Measurements from ENCODE around the gene COX6B2. TPM values are rescaled to one million over a fixed set of nuclear protein-coding genes. Genes with fewer than 3 reads are reported as not detected.

COX6B2 gene
- total and polyA plus RNA-seq, 4 donors = not detected

DNA sequence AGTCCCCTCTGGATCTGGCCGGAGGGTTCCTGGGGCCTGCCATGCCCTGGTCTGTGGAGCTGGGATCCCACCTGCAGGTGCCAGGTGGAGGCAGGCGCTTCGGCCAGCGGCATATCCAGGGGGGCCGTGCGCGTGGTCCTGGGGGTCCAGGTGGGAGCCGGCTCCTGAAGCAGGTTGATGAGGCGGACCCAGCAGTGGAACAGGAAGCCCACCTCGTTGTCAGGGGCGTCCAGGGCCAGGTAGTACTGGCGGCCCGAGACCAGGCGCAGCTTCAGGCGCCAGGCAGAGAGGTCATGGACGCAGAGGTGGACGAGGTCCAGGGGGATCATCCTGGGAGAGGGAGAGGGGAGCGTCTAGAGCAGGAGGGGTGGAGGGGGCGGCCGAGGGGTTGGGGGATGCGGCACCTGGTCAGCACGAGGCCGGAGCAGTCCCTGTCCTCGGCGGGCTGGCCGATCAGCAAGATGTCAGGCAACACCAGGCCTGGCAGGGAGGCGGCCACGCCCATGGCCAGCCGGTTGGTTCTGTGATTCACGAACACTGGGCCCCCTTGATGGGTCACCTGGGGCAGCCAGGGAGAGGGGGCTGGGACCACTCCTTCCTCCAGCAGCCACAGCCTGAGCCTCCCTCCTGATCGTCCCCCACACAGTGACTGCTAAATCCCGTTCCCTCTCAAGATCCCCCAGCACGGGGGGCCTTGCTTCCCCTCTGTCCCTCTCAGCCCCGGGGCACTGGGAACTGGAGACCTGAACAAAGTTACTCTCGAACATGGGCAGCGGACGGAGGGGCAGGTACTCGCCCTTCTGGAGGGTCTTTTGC lies 7.9 kb upstream of the COX6B2 start:
- TF ChIP-seq, protein P1, sequence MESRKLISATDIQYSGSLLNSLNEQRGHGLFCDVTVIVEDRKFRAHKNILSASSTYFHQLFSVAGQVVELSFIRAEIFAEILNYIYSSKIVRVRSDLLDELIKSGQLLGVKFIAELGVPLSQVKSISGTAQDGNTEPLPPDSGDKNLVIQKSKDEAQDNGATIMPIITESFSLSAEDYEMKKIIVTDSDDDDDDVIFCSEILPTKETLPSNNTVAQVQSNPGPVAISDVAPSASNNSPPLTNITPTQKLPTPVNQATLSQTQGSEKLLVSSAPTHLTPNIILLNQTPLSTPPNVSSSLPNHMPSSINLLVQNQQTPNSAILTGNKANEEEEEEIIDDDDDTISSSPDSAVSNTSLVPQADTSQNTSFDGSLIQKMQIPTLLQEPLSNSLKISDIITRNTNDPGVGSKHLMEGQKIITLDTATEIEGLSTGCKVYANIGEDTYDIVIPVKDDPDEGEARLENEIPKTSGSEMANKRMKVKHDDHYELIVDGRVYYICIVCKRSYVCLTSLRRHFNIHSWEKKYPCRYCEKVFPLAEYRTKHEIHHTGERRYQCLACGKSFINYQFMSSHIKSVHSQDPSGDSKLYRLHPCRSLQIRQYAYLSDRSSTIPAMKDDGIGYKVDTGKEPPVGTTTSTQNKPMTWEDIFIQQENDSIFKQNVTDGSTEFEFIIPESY (IDR thresholded peaks at IDR 0.05) = no peak
- TF ChIP-seq EGR1 (IDR thresholded peaks at IDR 0.05; ENCODE audit: low read depth in 2 of 2) (no peak), FOXA1 (IDR thresholded peaks at IDR 0.05) (no peak), NR2F2 (IDR thresholded peaks at IDR 0.05) (no peak), HNF4A (conservative IDR thresholded peaks at IDR 0.05) (no peak), RXRA (IDR thresholded peaks at IDR 0.05) (no peak), TAF1 (conservative IDR thresholded peaks at IDR 0.05) (no peak), RAD21 (IDR thresholded peaks at IDR 0.05) (no peak), SP1 (IDR thresholded peaks at IDR 0.05) (no peak), GABPA (IDR thresholded peaks at IDR 0.05 in 1 of 2, conservative IDR thresholded peaks at IDR 0.05 in 1 of 2) (no peak), HNF4G (IDR thresholded peaks at IDR 0.05) (no peak), YY1 (IDR thresholded peaks at IDR 0.05) (no peak)
- TF ChIP-seq, protein P2, sequence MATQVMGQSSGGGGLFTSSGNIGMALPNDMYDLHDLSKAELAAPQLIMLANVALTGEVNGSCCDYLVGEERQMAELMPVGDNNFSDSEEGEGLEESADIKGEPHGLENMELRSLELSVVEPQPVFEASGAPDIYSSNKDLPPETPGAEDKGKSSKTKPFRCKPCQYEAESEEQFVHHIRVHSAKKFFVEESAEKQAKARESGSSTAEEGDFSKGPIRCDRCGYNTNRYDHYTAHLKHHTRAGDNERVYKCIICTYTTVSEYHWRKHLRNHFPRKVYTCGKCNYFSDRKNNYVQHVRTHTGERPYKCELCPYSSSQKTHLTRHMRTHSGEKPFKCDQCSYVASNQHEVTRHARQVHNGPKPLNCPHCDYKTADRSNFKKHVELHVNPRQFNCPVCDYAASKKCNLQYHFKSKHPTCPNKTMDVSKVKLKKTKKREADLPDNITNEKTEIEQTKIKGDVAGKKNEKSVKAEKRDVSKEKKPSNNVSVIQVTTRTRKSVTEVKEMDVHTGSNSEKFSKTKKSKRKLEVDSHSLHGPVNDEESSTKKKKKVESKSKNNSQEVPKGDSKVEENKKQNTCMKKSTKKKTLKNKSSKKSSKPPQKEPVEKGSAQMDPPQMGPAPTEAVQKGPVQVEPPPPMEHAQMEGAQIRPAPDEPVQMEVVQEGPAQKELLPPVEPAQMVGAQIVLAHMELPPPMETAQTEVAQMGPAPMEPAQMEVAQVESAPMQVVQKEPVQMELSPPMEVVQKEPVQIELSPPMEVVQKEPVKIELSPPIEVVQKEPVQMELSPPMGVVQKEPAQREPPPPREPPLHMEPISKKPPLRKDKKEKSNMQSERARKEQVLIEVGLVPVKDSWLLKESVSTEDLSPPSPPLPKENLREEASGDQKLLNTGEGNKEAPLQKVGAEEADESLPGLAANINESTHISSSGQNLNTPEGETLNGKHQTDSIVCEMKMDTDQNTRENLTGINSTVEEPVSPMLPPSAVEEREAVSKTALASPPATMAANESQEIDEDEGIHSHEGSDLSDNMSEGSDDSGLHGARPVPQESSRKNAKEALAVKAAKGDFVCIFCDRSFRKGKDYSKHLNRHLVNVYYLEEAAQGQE (IDR thresholded peaks at IDR 0.05) = no peak
- TF ChIP-seq, protein P3, sequence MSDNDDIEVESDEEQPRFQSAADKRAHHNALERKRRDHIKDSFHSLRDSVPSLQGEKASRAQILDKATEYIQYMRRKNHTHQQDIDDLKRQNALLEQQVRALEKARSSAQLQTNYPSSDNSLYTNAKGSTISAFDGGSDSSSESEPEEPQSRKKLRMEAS (IDR thresholded peaks at IDR 0.05) = no peak
- TF ChIP-seq, protein P4, sequence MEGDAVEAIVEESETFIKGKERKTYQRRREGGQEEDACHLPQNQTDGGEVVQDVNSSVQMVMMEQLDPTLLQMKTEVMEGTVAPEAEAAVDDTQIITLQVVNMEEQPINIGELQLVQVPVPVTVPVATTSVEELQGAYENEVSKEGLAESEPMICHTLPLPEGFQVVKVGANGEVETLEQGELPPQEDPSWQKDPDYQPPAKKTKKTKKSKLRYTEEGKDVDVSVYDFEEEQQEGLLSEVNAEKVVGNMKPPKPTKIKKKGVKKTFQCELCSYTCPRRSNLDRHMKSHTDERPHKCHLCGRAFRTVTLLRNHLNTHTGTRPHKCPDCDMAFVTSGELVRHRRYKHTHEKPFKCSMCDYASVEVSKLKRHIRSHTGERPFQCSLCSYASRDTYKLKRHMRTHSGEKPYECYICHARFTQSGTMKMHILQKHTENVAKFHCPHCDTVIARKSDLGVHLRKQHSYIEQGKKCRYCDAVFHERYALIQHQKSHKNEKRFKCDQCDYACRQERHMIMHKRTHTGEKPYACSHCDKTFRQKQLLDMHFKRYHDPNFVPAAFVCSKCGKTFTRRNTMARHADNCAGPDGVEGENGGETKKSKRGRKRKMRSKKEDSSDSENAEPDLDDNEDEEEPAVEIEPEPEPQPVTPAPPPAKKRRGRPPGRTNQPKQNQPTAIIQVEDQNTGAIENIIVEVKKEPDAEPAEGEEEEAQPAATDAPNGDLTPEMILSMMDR (IDR thresholded peaks at IDR 0.05; ENCODE audit: low read depth, low read length, missing input control) = no peak
- H3K27me3 ChIP-seq (ENCODE audit: control insufficient read depth in 4 of 4, insufficient read depth in 4 of 4, low read length in 3 of 4) = no peaks in the 10 kb centered on the region

DNA sequence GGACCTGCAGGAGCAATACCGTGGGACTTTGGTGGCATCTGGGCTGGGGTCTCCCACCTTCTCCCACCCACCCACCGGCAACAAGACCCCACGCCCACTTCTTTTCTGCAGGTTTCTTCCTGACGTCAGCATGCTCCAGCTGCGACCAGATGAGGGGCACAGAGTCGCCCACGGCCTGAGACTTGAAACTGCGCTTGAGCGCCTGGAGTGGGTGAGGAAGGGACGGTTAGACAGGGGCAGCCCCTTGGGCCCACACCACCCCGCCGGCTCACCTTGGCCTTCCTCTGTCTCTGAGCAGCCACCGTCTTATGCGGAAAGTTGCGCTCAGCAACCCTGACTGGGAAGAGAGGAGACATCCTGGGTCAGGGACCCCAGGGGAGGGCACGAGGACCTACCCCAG lies 6.4 kb upstream of the COX6B2 start:
- Histone ChIP-seq H3K36me3 (ENCODE audit: control insufficient read depth in 4 of 4, insufficient read depth in 3 of 4, low read depth in 1 of 4, low read length in 3 of 4) (no peaks in the 10 kb centered on the region), H3K27me3 (ENCODE audit: control insufficient read depth in 4 of 4, insufficient read depth in 4 of 4, low read length in 3 of 4) (no peaks in the 10 kb centered on the region), H3K4me3 (ENCODE audit: low read depth in 1 of 3, low read length in 3 of 3) (no peak overlapping the region), H3K9me3 (ENCODE audit: control insufficient read depth in 4 of 4, low read length in 3 of 4) (no peaks in the 10 kb centered on the region), H3K4me1 (ENCODE audit: control insufficient read depth in 4 of 4, insufficient read depth in 4 of 4, low read length in 3 of 4) (no peaks in the 10 kb centered on the region), H3K9ac (ENCODE audit: low read depth in 1 of 2, low read length in 2 of 2) (no peak overlapping the region), H3K27ac (ENCODE audit: low read depth in 1 of 2, low read length in 2 of 2) (no peak overlapping the region)
- DNase-seq (ENCODE audit: low spot score) = no peak
- TF ChIP-seq, protein P3 (IDR thresholded peaks at IDR 0.05) = no peak
- TF ChIP-seq GABPA (IDR thresholded peaks at IDR 0.05 in 1 of 2, conservative IDR thresholded peaks at IDR 0.05 in 1 of 2) (no peak), EGR1 (IDR thresholded peaks at IDR 0.05; ENCODE audit: low read depth in 2 of 2) (no peak), YY1 (IDR thresholded peaks at IDR 0.05) (no peak), SP1 (IDR thresholded peaks at IDR 0.05) (no peak), HNF4G (IDR thresholded peaks at IDR 0.05) (no peak), TAF1 (conservative IDR thresholded peaks at IDR 0.05) (no peak), RAD21 (IDR thresholded peaks at IDR 0.05) (no peak)
- 92% methylated on average over 16 of the region's 16 CpGs for WGBS

More for the DNA sequence above, 7.9 kb upstream of the COX6B2 start:
- no peaks in the 10 kb centered on the region for H3K36me3 ChIP-seq (ENCODE audit: control insufficient read depth in 4 of 4, insufficient read depth in 3 of 4, low read depth in 1 of 4, low read length in 3 of 4)
- no peak for DNase-seq (ENCODE audit: low spot score)
- H3K27ac ChIP-seq (ENCODE audit: low read depth in 1 of 2, low read length in 2 of 2) = no peak overlapping the region
- H3K4me3 ChIP-seq (ENCODE audit: low read depth in 1 of 3, low read length in 3 of 3) = no peak overlapping the region
- WGBS = 72% methylated on average over 38 of the region's 38 CpGs
- no peaks in the 10 kb centered on the region for H3K4me1 ChIP-seq (ENCODE audit: control insufficient read depth in 4 of 4, insufficient read depth in 4 of 4, low read length in 3 of 4)
- no peak overlapping the region for H3K9ac ChIP-seq (ENCODE audit: low read depth in 1 of 2, low read length in 2 of 2)
- no peaks in the 10 kb centered on the region for H3K9me3 ChIP-seq (ENCODE audit: control insufficient read depth in 4 of 4, low read length in 3 of 4)
